ENCODE data around the gene AQP6. TPM values are rescaled to one million over a fixed set of nuclear protein-coding genes. Genes with fewer than 3 reads are reported as not detected.
A peak's percentile ranks its signal among the peaks of the same experiment; 100 is the strongest.

AQP6 gene
- total RNA-seq, 2 experiments from 2014 or later, result not detected

DNA sequence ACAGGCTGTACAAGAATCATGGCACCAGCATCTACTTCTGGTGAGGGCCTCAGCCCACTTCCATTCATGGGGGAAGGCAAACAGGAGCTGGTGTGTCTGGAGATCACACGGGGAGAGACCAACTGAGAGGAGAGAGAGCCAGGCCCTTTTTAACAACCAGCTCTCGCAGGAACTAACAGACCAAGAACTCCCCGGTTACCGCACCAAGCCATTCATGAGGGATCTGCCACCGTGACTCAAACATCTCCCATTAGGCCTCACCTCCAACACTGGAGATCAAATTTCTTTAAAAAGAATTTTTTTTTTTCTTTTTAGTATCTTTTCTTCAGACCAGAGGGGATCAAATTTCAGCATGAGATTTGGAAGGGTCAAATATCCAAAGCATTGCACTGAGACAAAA, 39.0 kb upstream of the AQP6 start:
- intact Hi-C loops (cut with micrococcal nuclease), result no loop called here
- Mint-ChIP-seq H3K4me1 (ENCODE audit: low read depth) (peaks cover 7% of the 10 kb centered on the region), H3K4me3 (no peak overlapping the region), H3K9me3 (no peaks in the 10 kb centered on the region), H3K36me3 (ENCODE audit: low read depth) (no peaks in the 10 kb centered on the region), H3K27me3 (ENCODE audit: low read depth) (peaks cover 1% of the 10 kb centered on the region), H3K27ac (no peak overlapping the region)
- DNase-seq, result no peak
- CTCF ChIA-PET, result interaction anchor here (1.4 to 3.4 kb wide), 4 partner anchors 12 to 137 kb away, joined by 3 to 18 read pairs (median 4); no protein-coding TSS in a partner anchor

DNA sequence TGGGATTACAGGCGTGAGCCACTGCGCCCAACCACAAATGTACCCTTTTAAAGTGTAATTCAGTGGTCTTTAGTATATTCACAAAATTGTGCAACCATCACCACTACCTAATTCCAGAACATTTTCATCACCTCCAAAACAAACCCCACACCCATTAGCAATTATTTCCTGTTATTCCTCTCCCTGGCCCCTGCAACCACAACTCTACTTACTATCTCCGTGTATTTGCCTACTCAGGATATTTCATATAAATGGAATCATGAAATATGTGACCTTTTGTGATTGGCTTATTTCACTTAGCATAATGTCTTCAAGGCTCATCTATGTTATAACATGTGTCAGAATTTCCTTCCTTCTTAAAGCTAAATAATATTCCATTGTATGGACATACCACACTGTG, 38.2 kb upstream of the AQP6 start:
- H3K36me3 Mint-ChIP-seq (ENCODE audit: low read depth), result no peaks in the 10 kb centered on the region
- peaks cover 1% of the 10 kb centered on the region for H3K27me3 Mint-ChIP-seq (ENCODE audit: low read depth)
- H3K4me1 Mint-ChIP-seq (ENCODE audit: low read depth), result peaks cover 7% of the 10 kb centered on the region
- CTCF ChIA-PET, result interaction anchor here (0.6 to 1.5 kb wide), 3 partner anchors 67 to 155 kb away, joined by 3 to 4 read pairs (median 3); no protein-coding TSS in a partner anchor
- no peak for DNase-seq
- intact Hi-C loops (cut with micrococcal nuclease), result no loop called here
- no peak overlapping the region for H3K27ac Mint-ChIP-seq
- H3K4me3 Mint-ChIP-seq, result no peak overlapping the region
- H3K9me3 Mint-ChIP-seq, result no peaks in the 10 kb centered on the region

DNA sequence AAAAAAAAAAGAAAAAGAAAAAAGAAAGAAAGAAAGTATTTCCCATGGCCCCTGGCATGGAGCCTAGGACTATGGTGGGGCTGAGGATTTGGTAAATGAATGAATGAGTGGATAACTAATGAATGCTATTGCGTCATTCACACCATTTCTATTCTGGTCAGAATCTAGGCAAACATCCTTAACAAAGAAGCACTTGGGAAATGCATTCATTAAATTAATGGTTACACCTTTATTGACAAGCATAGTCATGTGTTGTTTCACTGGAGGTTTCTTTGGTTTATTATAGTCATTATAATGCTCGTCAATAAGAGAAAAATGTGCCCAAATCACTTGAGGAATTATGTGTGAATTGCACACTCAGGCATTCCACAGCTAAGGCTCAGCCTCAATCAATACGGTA, 35.8 kb upstream of the AQP6 start:
- CTCF ChIA-PET, result interaction anchor here (1.2 to 1.8 kb wide), 2 partner anchors 9 to 68 kb away, joined by 3 to 6 read pairs; no protein-coding TSS in a partner anchor

DNA sequence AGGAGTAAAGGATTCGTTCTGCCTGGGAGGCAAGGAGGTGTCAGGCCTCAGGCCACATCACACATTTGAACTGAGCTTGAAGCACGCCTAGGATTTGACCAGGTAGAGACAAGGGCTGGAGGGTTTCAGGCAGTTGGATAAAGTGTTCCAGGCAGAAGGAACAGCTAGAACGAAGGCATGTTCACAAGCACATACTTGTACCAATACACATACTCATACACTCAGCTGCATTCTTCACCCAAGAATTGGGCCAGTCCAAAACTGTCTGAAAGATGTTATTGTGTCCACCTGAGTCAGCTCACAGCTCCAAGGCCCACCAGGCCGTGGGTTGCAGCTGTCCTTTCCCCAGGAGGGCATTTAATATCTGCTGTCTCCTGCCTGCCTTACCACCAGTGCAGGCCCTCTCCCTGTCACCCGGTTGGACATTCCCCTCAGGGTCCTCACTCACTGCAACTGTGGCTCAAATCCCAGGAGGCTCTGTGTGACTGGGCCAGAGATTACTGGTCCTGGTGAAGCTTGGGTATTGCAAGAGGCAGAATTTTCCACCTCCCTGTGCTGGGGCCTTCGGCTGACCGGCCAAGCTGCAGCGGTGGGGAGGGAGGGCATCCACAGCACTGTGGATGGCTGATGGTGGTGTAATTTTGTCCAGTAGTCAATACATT, 35.0 kb upstream of the AQP6 start:
- CTCF ChIA-PET, result interaction anchor here (1.2 to 1.8 kb wide), 2 partner anchors 8 to 69 kb away, joined by 3 to 6 read pairs; no protein-coding TSS in a partner anchor
- no peak for DNase-seq
- Mint-ChIP-seq H3K27me3 (ENCODE audit: low read depth) (no peaks in the 10 kb centered on the region), H3K4me1 (ENCODE audit: low read depth) (no peaks in the 10 kb centered on the region), H3K27ac (no peak overlapping the region), H3K4me3 (no peak overlapping the region), H3K9me3 (no peaks in the 10 kb centered on the region), H3K36me3 (ENCODE audit: low read depth) (no peaks in the 10 kb centered on the region)
- intact Hi-C loops (cut with micrococcal nuclease), result no loop called here

More for the DNA sequence above, 35.8 kb upstream of the AQP6 start:
- H3K4me3 Mint-ChIP-seq, result no peak overlapping the region
- H3K27me3 Mint-ChIP-seq (ENCODE audit: low read depth), result no peaks in the 10 kb centered on the region
- intact Hi-C loops (cut with micrococcal nuclease), result no loop called here
- H3K36me3 Mint-ChIP-seq (ENCODE audit: low read depth), result no peaks in the 10 kb centered on the region
- no peak for DNase-seq
- no peaks in the 10 kb centered on the region for H3K9me3 Mint-ChIP-seq
- no peaks in the 10 kb centered on the region for H3K4me1 Mint-ChIP-seq (ENCODE audit: low read depth)
- no peak overlapping the region for H3K27ac Mint-ChIP-seq

DNA sequence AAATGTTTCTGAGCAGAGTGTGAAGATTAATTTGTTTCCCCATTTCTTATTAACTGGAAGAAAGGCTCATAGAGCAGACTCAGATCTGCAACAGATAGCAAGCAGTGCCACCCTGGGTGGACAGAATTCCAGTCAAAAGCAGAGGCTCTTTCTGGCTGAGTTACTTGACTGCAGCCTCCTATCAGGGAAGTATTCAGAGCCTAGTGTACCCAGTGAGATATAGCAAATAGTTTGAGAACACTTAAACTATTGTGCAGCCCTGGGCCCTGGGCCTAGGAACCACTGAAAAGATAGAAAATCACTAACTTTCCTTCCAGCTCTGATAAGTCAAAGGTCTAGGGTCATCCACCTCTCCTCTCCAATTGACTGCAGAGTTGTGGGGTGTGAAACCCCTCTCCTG, 33.4 kb upstream of the AQP6 start:
- CTCF ChIA-PET, result no interaction called here
- intact Hi-C loops (cut with micrococcal nuclease), result no loop called here
- H3K36me3 Mint-ChIP-seq (ENCODE audit: low read depth), result no peaks in the 10 kb centered on the region
- no peak overlapping the region for H3K27ac Mint-ChIP-seq
- H3K9me3 Mint-ChIP-seq, result no peaks in the 10 kb centered on the region
- no peaks in the 10 kb centered on the region for H3K27me3 Mint-ChIP-seq (ENCODE audit: low read depth)
- no peak for DNase-seq
- H3K4me1 Mint-ChIP-seq (ENCODE audit: low read depth), result peaks cover under 1% of the 10 kb centered on the region
- H3K4me3 Mint-ChIP-seq, result no peak overlapping the region

DNA sequence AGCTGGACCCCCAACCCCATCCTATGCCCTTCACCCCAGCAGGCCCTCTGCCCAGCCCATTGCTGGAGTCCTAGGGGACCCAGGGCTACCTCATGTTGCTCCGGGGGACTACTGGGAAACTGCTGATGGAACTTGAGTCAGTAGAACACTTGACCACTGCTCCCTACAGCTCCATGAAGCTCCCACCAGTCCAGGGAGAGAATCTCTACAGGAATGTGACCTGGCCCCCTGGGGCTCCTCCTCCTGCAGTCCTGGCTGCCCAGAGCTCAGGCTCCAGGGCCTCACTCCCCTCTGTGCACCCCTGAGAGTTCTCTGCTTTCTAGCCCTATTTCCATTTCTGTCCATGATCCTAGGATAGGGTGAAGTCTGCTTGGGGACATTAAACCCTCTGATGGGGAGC, 33.0 kb upstream of the AQP6 start:
- CTCF ChIA-PET, result interaction anchor here (0.6 kb wide), 1 partner anchor 69 kb away, joined by 3 read pairs; no protein-coding TSS in a partner anchor
- Mint-ChIP-seq H3K4me3 (no peak overlapping the region), H3K9me3 (no peaks in the 10 kb centered on the region), H3K4me1 (ENCODE audit: low read depth) (peaks cover 3% of the 10 kb centered on the region), H3K27me3 (ENCODE audit: low read depth) (no peaks in the 10 kb centered on the region), H3K27ac (no peak overlapping the region), H3K36me3 (ENCODE audit: low read depth) (no peaks in the 10 kb centered on the region)
- intact Hi-C loops (cut with micrococcal nuclease), result no loop called here
- DNase-seq, result no peak

DNA sequence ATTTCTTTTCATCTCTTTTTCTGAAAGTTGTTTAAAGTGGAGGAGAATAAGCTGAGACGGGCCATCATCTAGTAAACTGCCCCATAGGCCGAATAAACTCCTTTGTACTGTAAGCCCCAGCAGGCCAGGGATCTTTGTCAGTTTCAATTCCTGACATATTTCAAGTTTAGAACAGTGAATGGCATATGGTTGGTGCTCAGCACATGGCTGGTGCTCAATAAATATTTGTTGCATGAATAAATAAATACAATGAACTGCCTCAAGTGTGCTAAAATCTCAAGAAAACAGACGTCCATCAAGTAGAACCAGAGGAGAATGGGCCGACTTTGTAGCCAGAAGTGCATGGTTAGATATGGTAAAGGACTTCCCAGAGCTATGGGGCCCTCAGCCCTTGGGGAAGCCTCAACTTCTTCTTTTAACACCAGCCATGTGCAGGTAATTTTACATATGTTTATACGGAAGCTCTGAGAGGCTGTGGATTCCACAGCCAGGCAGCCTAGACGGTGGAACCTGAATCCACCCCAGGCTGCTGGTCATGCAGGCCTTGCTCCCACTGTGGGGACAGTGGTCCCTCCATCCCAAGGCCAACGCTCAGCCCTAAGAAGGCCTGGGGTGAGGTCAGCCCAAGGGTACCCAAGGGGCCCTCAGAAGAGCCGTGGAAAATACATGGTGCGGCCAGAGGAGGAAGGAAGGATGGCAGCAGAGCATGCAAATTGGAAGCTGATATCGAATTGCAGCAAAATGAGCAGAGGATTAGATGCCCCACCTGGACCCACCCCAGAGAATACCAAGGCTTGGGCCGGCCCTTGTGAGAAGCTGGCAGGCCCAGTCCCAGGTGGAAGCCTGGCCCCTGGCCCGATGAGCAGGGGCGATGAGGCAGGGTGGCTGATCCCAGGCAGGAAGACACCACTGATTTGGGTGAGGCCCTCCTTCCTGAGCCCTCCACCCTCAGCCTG, 30.9 kb upstream of the AQP6 start:
- Mint-ChIP-seq H3K9me3 (no peaks in the 10 kb centered on the region), H3K4me3 (no peak overlapping the region), H3K27ac (no peak overlapping the region), H3K4me1 (ENCODE audit: low read depth) (peaks cover 16% of the 10 kb centered on the region), H3K36me3 (ENCODE audit: low read depth) (no peaks in the 10 kb centered on the region), H3K27me3 (ENCODE audit: low read depth) (no peaks in the 10 kb centered on the region)
- CTCF ChIA-PET, result interaction anchor here (0.5 to 1.8 kb wide), 2 partner anchors 26 kb away, joined by 5 to 7 read pairs; no protein-coding TSS in a partner anchor
- intact Hi-C loops (cut with micrococcal nuclease), result no loop called here
- no peak for DNase-seq

DNA sequence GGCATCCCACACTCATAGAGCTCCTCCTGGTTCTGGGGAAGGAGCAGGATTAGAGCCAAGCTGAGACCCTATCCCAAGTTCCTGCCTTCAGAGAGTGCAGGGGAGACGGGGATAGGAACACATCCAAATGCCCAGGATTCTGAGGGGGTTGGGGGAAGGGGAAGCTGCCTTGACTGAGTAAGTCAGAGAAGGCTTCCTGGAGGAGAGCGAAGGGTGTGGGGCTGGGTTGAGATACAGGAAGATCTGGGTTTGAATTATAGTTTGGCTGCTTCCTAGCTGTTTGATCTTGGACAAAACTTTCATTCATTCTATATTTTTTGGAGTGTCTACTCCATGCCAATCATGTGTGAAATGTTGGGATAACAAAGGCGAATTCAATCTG, 30.2 kb upstream of the AQP6 start:
- no peaks in the 10 kb centered on the region for H3K36me3 Mint-ChIP-seq (ENCODE audit: low read depth)
- no peak for DNase-seq
- H3K27me3 Mint-ChIP-seq (ENCODE audit: low read depth), result no peaks in the 10 kb centered on the region
- peaks cover 16% of the 10 kb centered on the region for H3K4me1 Mint-ChIP-seq (ENCODE audit: low read depth)
- intact Hi-C loops (cut with micrococcal nuclease), result no loop called here
- no peaks in the 10 kb centered on the region for H3K9me3 Mint-ChIP-seq
- peak overlapping the region; percentile 8 for H3K27ac Mint-ChIP-seq
- no peak overlapping the region for H3K4me3 Mint-ChIP-seq
- CTCF ChIA-PET, result interaction anchor here (0.8 to 1.8 kb wide), 2 partner anchors 25 to 128 kb away, joined by 3 to 7 read pairs; no protein-coding TSS in a partner anchor

DNA sequence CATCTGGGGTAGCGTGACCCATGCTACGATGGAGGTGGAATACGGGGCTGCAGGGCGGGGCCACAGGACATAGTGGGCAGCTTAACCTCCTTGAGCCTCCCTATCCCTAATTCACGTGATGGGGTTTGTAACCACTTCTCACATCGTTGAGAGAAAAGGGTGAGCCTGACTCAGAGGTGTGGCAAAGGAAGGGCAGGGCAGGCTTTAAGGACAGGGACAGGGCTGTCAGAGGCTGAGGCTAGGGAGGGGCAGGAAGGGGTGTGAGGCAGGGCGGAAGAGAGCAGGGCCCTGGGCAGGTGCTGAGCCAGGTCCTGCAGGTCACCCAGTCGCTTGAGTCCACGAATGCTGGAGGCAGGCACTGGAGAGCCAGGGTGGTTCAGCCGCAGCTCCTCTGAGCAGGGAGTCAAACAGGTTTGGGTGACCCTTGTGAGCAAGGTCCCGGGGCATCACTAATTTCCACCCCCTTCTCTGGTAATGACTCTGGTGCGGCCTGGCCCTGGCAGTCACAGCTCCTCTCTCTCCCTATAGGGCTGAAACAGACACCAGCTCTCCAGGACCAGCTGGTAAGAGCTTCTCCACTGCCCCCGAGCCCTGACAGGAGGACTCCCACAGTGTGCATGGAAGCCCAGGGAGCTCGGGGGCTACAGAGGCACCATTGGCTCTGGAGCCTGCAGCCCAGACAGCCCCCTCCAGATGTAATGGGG, 29.7 kb upstream of the AQP6 start:
- intact Hi-C loops (cut with micrococcal nuclease), result no loop called here
- CTCF ChIA-PET, result interaction anchor here (0.8 to 1.8 kb wide), 5 partner anchors 23 to 128 kb away, joined by 3 to 7 read pairs (median 3); no protein-coding TSS in a partner anchor
- DNase-seq, result no peak
- Mint-ChIP-seq H3K27me3 (ENCODE audit: low read depth) (no peaks in the 10 kb centered on the region), H3K4me1 (ENCODE audit: low read depth) (peaks cover 16% of the 10 kb centered on the region), H3K27ac (no peak overlapping the region), H3K9me3 (no peaks in the 10 kb centered on the region), H3K36me3 (ENCODE audit: low read depth) (no peaks in the 10 kb centered on the region), H3K4me3 (no peak overlapping the region)

DNA sequence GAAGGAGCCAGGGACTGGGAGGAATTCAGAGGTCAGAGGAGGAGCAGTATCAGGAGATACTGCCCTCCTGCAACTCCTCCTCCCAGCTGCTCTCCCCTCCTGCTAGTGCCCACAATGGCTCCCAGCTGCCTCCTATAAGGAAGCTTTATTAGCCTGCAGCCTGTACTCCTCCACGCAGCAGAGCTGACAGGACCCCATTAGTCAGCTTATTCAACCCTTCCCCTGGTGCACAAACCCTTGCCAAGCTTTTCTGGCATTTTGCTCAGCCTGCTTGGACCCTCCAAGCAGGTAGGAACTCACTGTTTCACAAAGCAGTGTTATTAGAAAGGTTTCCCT, 29.2 kb upstream of the AQP6 start:
- intact Hi-C loops (cut with micrococcal nuclease), result no loop called here
- no peaks in the 10 kb centered on the region for H3K36me3 Mint-ChIP-seq (ENCODE audit: low read depth)
- DNase-seq, result no peak
- H3K27me3 Mint-ChIP-seq (ENCODE audit: low read depth), result no peaks in the 10 kb centered on the region
- H3K4me3 Mint-ChIP-seq, result no peak overlapping the region
- CTCF ChIA-PET, result interaction anchor here (1.1 to 1.8 kb wide), 4 partner anchors 22 to 76 kb away, joined by 3 to 7 read pairs (median 4); no protein-coding TSS in a partner anchor
- H3K9me3 Mint-ChIP-seq, result no peaks in the 10 kb centered on the region
- H3K4me1 Mint-ChIP-seq (ENCODE audit: low read depth), result peaks cover 16% of the 10 kb centered on the region
- no peak overlapping the region for H3K27ac Mint-ChIP-seq

DNA sequence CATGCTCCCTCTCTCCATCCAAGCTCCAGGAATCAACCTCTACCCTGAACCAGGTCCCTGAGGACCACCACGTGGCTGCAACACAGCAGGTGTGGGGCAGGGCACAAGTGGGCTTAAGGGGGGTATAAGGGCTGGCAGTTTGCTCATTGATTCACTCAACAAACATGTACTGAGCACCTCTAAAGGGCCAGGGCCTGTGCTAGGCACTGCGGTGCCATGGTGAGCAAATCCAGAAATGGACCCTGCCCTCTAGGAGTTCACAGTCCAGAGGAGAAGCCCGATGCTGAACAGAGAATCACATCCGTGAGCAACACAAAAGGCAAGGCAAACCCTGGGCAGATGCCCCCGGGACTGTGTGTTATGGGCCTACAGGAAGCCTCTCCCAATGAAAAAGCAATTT, 28.7 kb upstream of the AQP6 start:
- Mint-ChIP-seq H3K4me1 (ENCODE audit: low read depth) (peaks cover 16% of the 10 kb centered on the region), H3K36me3 (ENCODE audit: low read depth) (no peaks in the 10 kb centered on the region), H3K9me3 (no peaks in the 10 kb centered on the region), H3K27me3 (ENCODE audit: low read depth) (no peaks in the 10 kb centered on the region), H3K27ac (no peak overlapping the region), H3K4me3 (no peak overlapping the region)
- CTCF ChIA-PET, result interaction anchor here (1.1 to 1.8 kb wide), 4 partner anchors 22 to 77 kb away, joined by 3 to 7 read pairs (median 4); no protein-coding TSS in a partner anchor
- DNase-seq, result no peak
- intact Hi-C loops (cut with micrococcal nuclease), result loop anchor here (2.0 kb wide), 2 partner anchors 23 to 77 kb away; no protein-coding TSS in a partner anchor

DNA sequence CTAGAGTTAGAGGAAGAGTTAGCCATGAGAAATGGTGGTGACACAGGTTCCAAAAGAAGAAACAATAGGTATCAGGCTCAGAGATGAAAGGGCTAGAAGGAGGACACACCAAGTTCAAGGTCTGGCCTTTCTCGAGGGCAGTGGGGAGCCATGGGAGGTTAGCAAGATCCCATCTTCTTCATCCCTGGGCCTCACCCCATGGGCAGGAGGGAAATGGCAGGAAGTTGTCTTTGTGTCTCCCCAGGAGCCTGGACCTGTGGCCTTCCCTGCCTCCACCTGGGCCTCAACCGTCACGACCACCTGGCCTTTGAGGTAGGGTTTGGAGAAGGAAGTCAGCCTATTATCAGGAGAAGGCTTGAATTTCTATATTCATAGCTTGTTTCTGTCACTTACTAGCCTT, 28.0 kb upstream of the AQP6 start:
- CTCF ChIA-PET, result interaction anchor here (0.9 to 6.3 kb wide), 14 partner anchors 12 to 416 kb away, joined by 3 to 65 read pairs (median 8); partner anchors contain the start of genes AQP5, COX14 and RACGAP1
- no peak overlapping the region for H3K4me3 Mint-ChIP-seq
- H3K27ac Mint-ChIP-seq, result peak overlapping the region; percentile 61
- no peaks in the 10 kb centered on the region for H3K9me3 Mint-ChIP-seq
- DNase-seq, result no peak
- H3K27me3 Mint-ChIP-seq (ENCODE audit: low read depth), result no peaks in the 10 kb centered on the region
- peaks cover 16% of the 10 kb centered on the region for H3K4me1 Mint-ChIP-seq (ENCODE audit: low read depth)
- intact Hi-C loops (cut with micrococcal nuclease), result loop anchor here (1.0 to 2.0 kb wide), 3 partner anchors 22 to 168 kb away; no protein-coding TSS in a partner anchor
- H3K36me3 Mint-ChIP-seq (ENCODE audit: low read depth), result no peaks in the 10 kb centered on the region

Data from activated naive CD4-positive, alpha-beta T cell treated with anti-CD3 and anti-CD28 coated beads for 36 hours (primary cell).